ENCODE measurements around the gene TSNAXIP1. TPM values are rescaled to one million over a fixed set of nuclear protein-coding genes. Genes with fewer than 3 reads are reported as not detected.

TSNAXIP1 gene
- total and polyA plus RNA-seq, 5 donors from 2014 or later = 0.39 TPM; not detected in 4

- no peaks in the 10 kb centered on the region for H3K9me3 Mint-ChIP-seq
- H3K36me3 Mint-ChIP-seq = no peaks in the 10 kb centered on the region
- ATAC-seq (ENCODE audit: low read depth in 2 of 2) = no peak
Measured at GRCh38 chr16:67841198-67841815, 34.6 kb downstream of the TSNAXIP1 start.

GRCh38 chr16:67841816-67842508, 35.3 kb downstream of the TSNAXIP1 start, which contains the start of gene THAP11:
THAP11 (plus strand) TSS chr16:67842320; CDS start chr16:67842555, 235 bp downstream.
- Mint-ChIP-seq H3K27me3 (no peaks in the 10 kb centered on the region), H3K36me3 (no peaks in the 10 kb centered on the region), H3K4me1 (peaks cover 18 to 42% (median 27%) of the 10 kb centered on the region in 4 donors), H3K4me3 (peak within 1 kb of the TSS; percentile 88 to 99 (median 96)), H3K9me3 (no peaks in the 10 kb centered on the region), H3K27ac (peak within 1 kb of the TSS; percentile 95 to 98 (median 96))
- peak within 1 kb of the TSS; percentile 97 for H3K27ac ChIP-seq (ENCODE audit: insufficient read depth, low read length, poor library complexity, severe bottlenecking)
- no peaks in the 10 kb centered on the region for H3K27me3 ChIP-seq (ENCODE audit: control insufficient read depth, insufficient read depth, low read length)
- ATAC-seq (ENCODE audit: low read depth in 2 of 2) (peak; percentile 58 to 62), DNase-seq (peak; percentile 89 to 97 (median 96))
- no peaks in the 10 kb centered on the region for H3K9me3 ChIP-seq (ENCODE audit: control insufficient read depth in 2 of 2, low read length in 2 of 2)
- peak within 1 kb of the TSS; percentile 89 for H3K4me3 ChIP-seq (ENCODE audit: low read depth, low read length)
- H3K4me1 ChIP-seq (ENCODE audit: control insufficient read depth, insufficient read depth, low read length, poor library complexity, severe bottlenecking) = peaks cover 41% of the 10 kb centered on the region
- H3K36me3 ChIP-seq (ENCODE audit: control insufficient read depth, insufficient read depth, low read length) = no peaks in the 10 kb centered on the region

More at GRCh38 chr16:67841198-67841815, 34.6 kb downstream of the TSNAXIP1 start:
- H3K36me3 ChIP-seq (ENCODE audit: control insufficient read depth, insufficient read depth, low read length) = no peaks in the 10 kb centered on the region
- H3K27ac Mint-ChIP-seq = peak overlapping the region; percentile 93 to 98 (median 96)
- peak overlapping the region; percentile 72 for H3K4me3 ChIP-seq (ENCODE audit: low read depth, low read length)
- H3K4me1 Mint-ChIP-seq = peaks cover 18 to 42% (median 27%) of the 10 kb centered on the region in 4 donors
- DNase-seq = no peak
- H3K4me1 ChIP-seq (ENCODE audit: control insufficient read depth, insufficient read depth, low read length, poor library complexity, severe bottlenecking) = peaks cover 40% of the 10 kb centered on the region
- peak overlapping the region; percentile 88 to 99 (median 94) for H3K4me3 Mint-ChIP-seq
- no peaks in the 10 kb centered on the region for H3K9me3 ChIP-seq (ENCODE audit: control insufficient read depth in 2 of 2, low read length in 2 of 2)
- H3K27ac ChIP-seq (ENCODE audit: insufficient read depth, low read length, poor library complexity, severe bottlenecking) = peak overlapping the region; percentile 97
- H3K27me3 Mint-ChIP-seq = no peaks in the 10 kb centered on the region
- H3K27me3 ChIP-seq (ENCODE audit: control insufficient read depth, insufficient read depth, low read length) = no peaks in the 10 kb centered on the region

- ATAC-seq (ENCODE audit: low read depth in 2 of 2) = peak; percentile 26 to 33
- Mint-ChIP-seq H3K36me3 (no peaks in the 10 kb centered on the region), H3K4me1 (peaks cover 19 to 45% (median 29%) of the 10 kb centered on the region in 4 donors), H3K9me3 (no peaks in the 10 kb centered on the region), H3K27me3 (no peaks in the 10 kb centered on the region), H3K4me3 (peak overlapping the region; percentile 88 to 98 (median 96)), H3K27ac (peak overlapping the region; percentile 95 to 96 (median 95))
- no peaks in the 10 kb centered on the region for H3K36me3 ChIP-seq (ENCODE audit: control insufficient read depth, insufficient read depth, low read length)
- peaks cover 47% of the 10 kb centered on the region for H3K4me1 ChIP-seq (ENCODE audit: control insufficient read depth, insufficient read depth, low read length, poor library complexity, severe bottlenecking)
- H3K4me3 ChIP-seq (ENCODE audit: low read depth, low read length) = peak overlapping the region; percentile 89
- H3K27ac ChIP-seq (ENCODE audit: insufficient read depth, low read length, poor library complexity, severe bottlenecking) = peak overlapping the region; percentile 97
- no peaks in the 10 kb centered on the region for H3K27me3 ChIP-seq (ENCODE audit: control insufficient read depth, insufficient read depth, low read length)
- H3K9me3 ChIP-seq (ENCODE audit: control insufficient read depth in 2 of 2, low read length in 2 of 2) = no peaks in the 10 kb centered on the region
- DNase-seq = peak in 2 of 3 donors; percentile 77 to 83
Measured at GRCh38 chr16:67842509-67843342, 36.0 kb downstream of the TSNAXIP1 start.

- peak overlapping the region; percentile 95 to 96 (median 95) for H3K27ac Mint-ChIP-seq
- H3K27me3 ChIP-seq (ENCODE audit: control insufficient read depth, insufficient read depth, low read length) = no peaks in the 10 kb centered on the region
- H3K27me3 Mint-ChIP-seq = no peaks in the 10 kb centered on the region
- H3K27ac ChIP-seq (ENCODE audit: insufficient read depth, low read length, poor library complexity, severe bottlenecking) = peak overlapping the region; percentile 97
- no peaks in the 10 kb centered on the region for H3K36me3 ChIP-seq (ENCODE audit: control insufficient read depth, insufficient read depth, low read length)
- peaks cover 54% of the 10 kb centered on the region for H3K4me1 ChIP-seq (ENCODE audit: control insufficient read depth, insufficient read depth, low read length, poor library complexity, severe bottlenecking)
- H3K4me1 Mint-ChIP-seq = peaks cover 16 to 52% (median 32%) of the 10 kb centered on the region in 4 donors
- ATAC-seq (ENCODE audit: low read depth in 2 of 2) (no peak), DNase-seq (peak in 1 of 3 donors; percentile 59)
- no peaks in the 10 kb centered on the region for H3K36me3 Mint-ChIP-seq
- no peaks in the 10 kb centered on the region for H3K9me3 Mint-ChIP-seq
- H3K4me3 ChIP-seq (ENCODE audit: low read depth, low read length) = peak overlapping the region; percentile 89
- no peaks in the 10 kb centered on the region for H3K9me3 ChIP-seq (ENCODE audit: control insufficient read depth in 2 of 2, low read length in 2 of 2)
- H3K4me3 Mint-ChIP-seq = peak overlapping the region; percentile 88 to 98 (median 96)
Measured at GRCh38 chr16:67843343-67843765, 36.7 kb downstream of the TSNAXIP1 start.

GRCh38 chr16:67844497-67844896, 37.8 kb downstream of the TSNAXIP1 start:
- Histone ChIP-seq H3K4me3 (ENCODE audit: low read depth, low read length) (peak overlapping the region; percentile 89), H3K36me3 (ENCODE audit: control insufficient read depth, insufficient read depth, low read length) (no peaks in the 10 kb centered on the region), H3K27me3 (ENCODE audit: control insufficient read depth, insufficient read depth, low read length) (no peaks in the 10 kb centered on the region), H3K27ac (ENCODE audit: insufficient read depth, low read length, poor library complexity, severe bottlenecking) (peak overlapping the region; percentile 97), H3K9me3 (ENCODE audit: control insufficient read depth in 2 of 2, low read length in 2 of 2) (no peaks in the 10 kb centered on the region), H3K4me1 (ENCODE audit: control insufficient read depth, insufficient read depth, low read length, poor library complexity, severe bottlenecking) (peaks cover 55% of the 10 kb centered on the region)
- no peaks in the 10 kb centered on the region for H3K27me3 Mint-ChIP-seq
- ATAC-seq (ENCODE audit: low read depth in 2 of 2) = no peak
- no peaks in the 10 kb centered on the region for H3K36me3 Mint-ChIP-seq
- peak overlapping the region in 1 of 3 donors; percentile 91 for H3K27ac Mint-ChIP-seq
- DNase-seq = no peak
- no peaks in the 10 kb centered on the region for H3K9me3 Mint-ChIP-seq
- peaks cover 16 to 57% (median 35%) of the 10 kb centered on the region in 4 donors for H3K4me1 Mint-ChIP-seq
- peak overlapping the region; percentile 27 to 96 (median 92) for H3K4me3 Mint-ChIP-seq

- Histone ChIP-seq H3K4me3 (ENCODE audit: low read depth, low read length) (peak overlapping the region; percentile 80), H3K36me3 (ENCODE audit: control insufficient read depth, insufficient read depth, low read length) (no peaks in the 10 kb centered on the region), H3K27me3 (ENCODE audit: control insufficient read depth, insufficient read depth, low read length) (no peaks in the 10 kb centered on the region), H3K4me1 (ENCODE audit: control insufficient read depth, insufficient read depth, low read length, poor library complexity, severe bottlenecking) (peaks cover 55% of the 10 kb centered on the region), H3K9me3 (ENCODE audit: control insufficient read depth in 2 of 2, low read length in 2 of 2) (no peaks in the 10 kb centered on the region), H3K27ac (ENCODE audit: insufficient read depth, low read length, poor library complexity, severe bottlenecking) (peak overlapping the region; percentile 97)
- H3K27me3 Mint-ChIP-seq = no peaks in the 10 kb centered on the region
- DNase-seq (peak in 1 of 3 donors; percentile 23), ATAC-seq (ENCODE audit: low read depth in 2 of 2) (no peak)
- peaks cover 16 to 65% (median 35%) of the 10 kb centered on the region in 4 donors for H3K4me1 Mint-ChIP-seq
- peak overlapping the region; percentile 91 to 93 (median 93) for H3K27ac Mint-ChIP-seq
- no peaks in the 10 kb centered on the region for H3K36me3 Mint-ChIP-seq
- H3K9me3 Mint-ChIP-seq = no peaks in the 10 kb centered on the region
- peak overlapping the region; percentile 88 to 95 (median 90) for H3K4me3 Mint-ChIP-seq
Measured at GRCh38 chr16:67845291-67846062, 38.8 kb downstream of the TSNAXIP1 start.

GRCh38 chr16:67846063-67846319, 39.3 kb downstream of the TSNAXIP1 start:
- ATAC-seq (ENCODE audit: low read depth in 2 of 2) (no peak), DNase-seq (no peak)
- H3K9me3 Mint-ChIP-seq = no peaks in the 10 kb centered on the region
- Histone ChIP-seq H3K27ac (ENCODE audit: insufficient read depth, low read length, poor library complexity, severe bottlenecking) (peak overlapping the region; percentile 97), H3K27me3 (ENCODE audit: control insufficient read depth, insufficient read depth, low read length) (no peaks in the 10 kb centered on the region), H3K36me3 (ENCODE audit: control insufficient read depth, insufficient read depth, low read length) (no peaks in the 10 kb centered on the region), H3K4me1 (ENCODE audit: control insufficient read depth, insufficient read depth, low read length, poor library complexity, severe bottlenecking) (peaks cover 55% of the 10 kb centered on the region), H3K9me3 (ENCODE audit: control insufficient read depth in 2 of 2, low read length in 2 of 2) (no peaks in the 10 kb centered on the region), H3K4me3 (ENCODE audit: low read depth, low read length) (peak overlapping the region; percentile 80)
- H3K4me1 Mint-ChIP-seq = peaks cover 16 to 66% (median 35%) of the 10 kb centered on the region in 4 donors
- H3K27me3 Mint-ChIP-seq = no peaks in the 10 kb centered on the region
- peak overlapping the region; percentile 88 to 95 (median 90) for H3K4me3 Mint-ChIP-seq
- H3K36me3 Mint-ChIP-seq = no peaks in the 10 kb centered on the region
- H3K27ac Mint-ChIP-seq = peak overlapping the region; percentile 91 to 93 (median 93)
